Activated T-helper 2 cell treated with anti-CD3 and anti-CD28 coated beads, Interferon-gamma antibody, Interleukin-2, Interleukin-4, amounts not matched to agents 10 μg/mL and 5 μg/mL and 100 μg/mL, durations not matched to agents 14 hours and 24 hours and 36 hours (primary cell): ENCODE data around the gene WSB1. TPM values are rescaled to one million over a fixed set of nuclear protein-coding genes. Genes with fewer than 3 reads are reported as not detected.

ENCODE experiments used
- DNase-seq: peaks from one replicate; pipeline ENCODE4 v3.0.0; 2021; ENCODE audit warnings: low spot score
- H3K27ac Mint-ChIP-seq: one replicate; pipeline ENCODE4 v1.8.0; 2021; ENCODE audit warnings: mixed read lengths
- H3K27me3 Mint-ChIP-seq: one replicate; pipeline ENCODE4 v1.8.0; 2021; ENCODE audit warnings: low read depth, mixed read lengths
- H3K36me3 Mint-ChIP-seq: one replicate; pipeline ENCODE4 v1.8.0; 2021; ENCODE audit warnings: low read depth, mixed read lengths
- H3K4me1 Mint-ChIP-seq: one replicate; pipeline ENCODE4 v1.8.0; 2021; ENCODE audit warnings: low read depth, mixed read lengths
- H3K4me3 Mint-ChIP-seq: one replicate; pipeline ENCODE4 v1.8.0; 2021; ENCODE audit warnings: low read depth, mild to moderate bottlenecking, moderate library complexity, mixed read lengths
- H3K9me3 Mint-ChIP-seq: one replicate; pipeline ENCODE4 v1.8.0; 2021; ENCODE audit warnings: mixed read lengths
- intact Hi-C: fragments of 100-400 bp; cut with micrococcal nuclease; formaldehyde crosslinking; loops from one replicate; pipeline ENCODE4 v1.15.1; 2023
- total RNA-seq: library from RNA; stranded (reverse); gene quantifications from 2 replicates; pipeline ENCODE4 v1.2.3, GENCODE V29; 2022

The WSB1 gene
- total RNA-seq, 1 donor from 2014 or later = 170 TPM

GRCh38 chr17:27362909-27363308 lies 69.0 kb downstream of the WSB1 start:
- Mint-ChIP-seq H3K27ac (no peak overlapping the region), H3K36me3 (no peaks in the 10 kb centered on the region), H3K4me3 (no peak overlapping the region), H3K27me3 (peaks cover 2% of the 10 kb centered on the region), H3K4me1 (no peaks in the 10 kb centered on the region), H3K9me3 (no peaks in the 10 kb centered on the region)
- no peak for DNase-seq
- intact Hi-C loops = no loop called here

GRCh38 chr17:27363326-27363725 lies 69.4 kb downstream of the WSB1 start:
- Mint-ChIP-seq H3K9me3 (no peaks in the 10 kb centered on the region), H3K4me3 (no peak overlapping the region), H3K27me3 (peaks cover 2% of the 10 kb centered on the region), H3K36me3 (no peaks in the 10 kb centered on the region), H3K4me1 (no peaks in the 10 kb centered on the region), H3K27ac (no peak overlapping the region)
- intact Hi-C loops = no loop called here
- DNase-seq = no peak

Other genes with a start within 250 kb of the WSB1 start
- 96.5 and 101 TPM in 2 replicates for gene KSR1, start 162.3 kb downstream of the WSB1 start, total RNA-seq